Activated CD8-positive, alpha-beta memory T cell treated with anti-CD3 and anti-CD28 coated beads, Interleukin-2, amount 10 ng/mL, durations not matched to agents 7 days and 5 days (primary cell): Measurements from ENCODE around the gene MAP7D3. TPM values are rescaled to one million over a fixed set of nuclear protein-coding genes. Genes with fewer than 3 reads are reported as not detected.
"Not testable (repeated sequence)": the region's sequence is repeated elsewhere in the genome, so short reads cannot be mapped to it uniquely, and the experiment has no call there.

Experiments used
- ATAC-seq: fragments of 150-1000 bp; cut with Tn5 transposase; one replicate; pipeline ENCODE4 v1.10.0; 2021; ENCODE audit warnings: moderate library complexity
- CTCF ChIA-PET: fragments of 350-600 bp; sonication (Branson Sonifier 250); formaldehyde crosslinking; loops from one replicate; lab custom pipeline; 2021; ENCODE audit warnings: antibody characterized with exemption; lab: Charles Lee
- DNase-seq: peaks from one replicate; pipeline ENCODE4 v3.0.0-alpha.2; 2020
- H3K27ac Mint-ChIP-seq: one replicate; pipeline ENCODE4 v1.8.0; 2021; ENCODE audit warnings: mild to moderate bottlenecking, mixed read lengths
- H3K27me3 Mint-ChIP-seq: one replicate; pipeline ENCODE4 v1.8.0; 2021; ENCODE audit warnings: mixed read lengths
- H3K36me3 Mint-ChIP-seq: one replicate; pipeline ENCODE4 v1.8.0; 2021; ENCODE audit warnings: mild to moderate bottlenecking, mixed read lengths
- H3K4me1 Mint-ChIP-seq: one replicate; pipeline ENCODE4 v1.8.0; 2021; ENCODE audit warnings: mixed read lengths
- H3K4me3 Mint-ChIP-seq: one replicate; pipeline ENCODE4 v1.8.0; 2021; ENCODE audit warnings: mild to moderate bottlenecking, moderate library complexity, mixed read lengths
- H3K9me3 Mint-ChIP-seq: one replicate; pipeline ENCODE4 v1.8.0; 2022; ENCODE audit warnings: low read depth, mixed read lengths
- total RNA-seq, 2 experiments: library from RNA; stranded (reverse); gene quantifications; one replicate each; pipeline ENCODE4 v1.2.3, GENCODE V29; 2021

The MAP7D3 gene
- total RNA-seq, 2 experiments from 2014 or later, result 13.1 to 13.9 TPM

- Mint-ChIP-seq H3K9me3 (no peaks in the 10 kb centered on the region), H3K27me3 (no peaks in the 10 kb centered on the region), H3K4me1 (peaks cover 7% of the 10 kb centered on the region), H3K27ac (no peak overlapping the region), H3K4me3 (no peak overlapping the region), H3K36me3 (no peaks in the 10 kb centered on the region)
- CTCF ChIA-PET, result interaction anchor here (0.7 kb wide), 1 partner anchor 693 kb away, joined by 3 read pairs; no protein-coding TSS in a partner anchor
- ATAC-seq (no peak), DNase-seq (no peak)
These were observed 68.8 kb downstream of the MAP7D3 start for GRCh38 chrX:136182414-136182813.

GRCh38 chrX:136179133-136179532, 72.1 kb downstream of the MAP7D3 start:
- CTCF ChIA-PET, result no interaction called here
- no peak for DNase-seq
- H3K4me1 Mint-ChIP-seq, result no peaks in the 10 kb centered on the region
- no peak overlapping the region for H3K4me3 Mint-ChIP-seq
- H3K27me3 Mint-ChIP-seq, result no peaks in the 10 kb centered on the region
- no peak overlapping the region for H3K27ac Mint-ChIP-seq
- H3K9me3 Mint-ChIP-seq, result no peaks in the 10 kb centered on the region
- ATAC-seq, result no peak
- H3K36me3 Mint-ChIP-seq, result no peaks in the 10 kb centered on the region

- H3K4me1 Mint-ChIP-seq, result no peaks in the 10 kb centered on the region
- CTCF ChIA-PET, result no interaction called here
- ATAC-seq (no peak), DNase-seq (no peak)
- no peak overlapping the region for H3K4me3 Mint-ChIP-seq
- no peak overlapping the region for H3K27ac Mint-ChIP-seq
- H3K9me3 Mint-ChIP-seq, result no peaks in the 10 kb centered on the region
- no peaks in the 10 kb centered on the region for H3K27me3 Mint-ChIP-seq
- no peaks in the 10 kb centered on the region for H3K36me3 Mint-ChIP-seq
These were observed 74.8 kb downstream of the MAP7D3 start for GRCh38 chrX:136176399-136176825.

- CTCF ChIA-PET, result no interaction called here
- Mint-ChIP-seq H3K4me1 (no peaks in the 10 kb centered on the region), H3K36me3 (no peaks in the 10 kb centered on the region), H3K4me3 (no peak overlapping the region), H3K27me3 (no peaks in the 10 kb centered on the region), H3K27ac (no peak overlapping the region), H3K9me3 (no peaks in the 10 kb centered on the region)
- no peak for DNase-seq
- ATAC-seq, result no peak
These were observed 79.8 kb downstream of the MAP7D3 start for GRCh38 chrX:136171420-136171819.

GRCh38 chrX:136170139-136170800, 80.9 kb downstream of the MAP7D3 start:
- H3K9me3 Mint-ChIP-seq, result no peaks in the 10 kb centered on the region
- no peak overlapping the region for H3K27ac Mint-ChIP-seq
- no peaks in the 10 kb centered on the region for H3K36me3 Mint-ChIP-seq
- ATAC-seq (no peak), DNase-seq (no peak)
- no peaks in the 10 kb centered on the region for H3K27me3 Mint-ChIP-seq
- CTCF ChIA-PET, result no interaction called here
- H3K4me3 Mint-ChIP-seq, result no peak overlapping the region
- no peaks in the 10 kb centered on the region for H3K4me1 Mint-ChIP-seq

GRCh38 chrX:136168929-136169735, 82.1 kb downstream of the MAP7D3 start:
- ATAC-seq (no peak), DNase-seq (no peak)
- H3K36me3 Mint-ChIP-seq, result no peaks in the 10 kb centered on the region
- H3K27me3 Mint-ChIP-seq, result no peaks in the 10 kb centered on the region
- H3K9me3 Mint-ChIP-seq, result no peaks in the 10 kb centered on the region
- no peaks in the 10 kb centered on the region for H3K4me1 Mint-ChIP-seq
- CTCF ChIA-PET, result no interaction called here
- no peak overlapping the region for H3K27ac Mint-ChIP-seq
- H3K4me3 Mint-ChIP-seq, result no peak overlapping the region

- H3K36me3 Mint-ChIP-seq, ATAC-seq, H3K9me3 Mint-ChIP-seq, CTCF ChIA-PET, H3K4me3 Mint-ChIP-seq, H3K4me1 Mint-ChIP-seq, H3K27me3 Mint-ChIP-seq, H3K27ac Mint-ChIP-seq, DNase-seq: not testable (repeated sequence)
These were observed 83.2 kb downstream of the MAP7D3 start for GRCh38 chrX:136167989-136168388.

- ATAC-seq (no peak), DNase-seq (no peak)
- Mint-ChIP-seq H3K4me3 (no peak overlapping the region), H3K27ac (no peak overlapping the region), H3K36me3 (no peaks in the 10 kb centered on the region), H3K4me1 (no peaks in the 10 kb centered on the region), H3K9me3 (no peaks in the 10 kb centered on the region), H3K27me3 (no peaks in the 10 kb centered on the region)
- CTCF ChIA-PET, result interaction anchor here (1.0 to 1.4 kb wide), 3 partner anchors 31 to 138 kb away, joined by 4 to 6 read pairs (median 6); no protein-coding TSS in a partner anchor
These were observed 84.9 kb downstream of the MAP7D3 start for GRCh38 chrX:136166221-136166855.

GRCh38 chrX:136165406-136165805, 85.8 kb downstream of the MAP7D3 start:
- ATAC-seq (no peak), DNase-seq (no peak)
- no peaks in the 10 kb centered on the region for H3K27me3 Mint-ChIP-seq
- H3K4me1 Mint-ChIP-seq, result no peaks in the 10 kb centered on the region
- H3K27ac Mint-ChIP-seq, result no peak overlapping the region
- no peaks in the 10 kb centered on the region for H3K9me3 Mint-ChIP-seq
- CTCF ChIA-PET, result interaction anchor here (1.0 to 1.2 kb wide), 2 partner anchors 32 to 103 kb away, joined by 4 to 6 read pairs; no protein-coding TSS in a partner anchor
- no peak overlapping the region for H3K4me3 Mint-ChIP-seq
- no peaks in the 10 kb centered on the region for H3K36me3 Mint-ChIP-seq

- CTCF ChIA-PET, result interaction anchor here (0.9 to 4.0 kb wide), 4 partner anchors 10 to 135 kb away, joined by 3 to 29 read pairs (median 5); no protein-coding TSS in a partner anchor
These were observed 87.5 kb downstream of the MAP7D3 start for GRCh38 chrX:136163689-136164088.

More at GRCh38 chrX:136163689-136164088, 87.5 kb downstream of the MAP7D3 start:
- ATAC-seq (no peak), DNase-seq (no peak)
- H3K4me3 Mint-ChIP-seq, result no peak overlapping the region
- no peaks in the 10 kb centered on the region for H3K27me3 Mint-ChIP-seq
- H3K36me3 Mint-ChIP-seq, result no peaks in the 10 kb centered on the region
- no peaks in the 10 kb centered on the region for H3K4me1 Mint-ChIP-seq
- no peak overlapping the region for H3K27ac Mint-ChIP-seq
- no peaks in the 10 kb centered on the region for H3K9me3 Mint-ChIP-seq

Other genes starting within 250 kb of the MAP7D3 start
- gene FHL1, start 103.9 kb downstream of the MAP7D3 start, total RNA-seq, result 10 to 100 TPM; 12.4 to 15.9 TPM
- gene ADGRG4, start 49.6 kb upstream of the MAP7D3 start, total RNA-seq, result not detected
- not detected for gene BRS3, start 236.5 kb upstream of the MAP7D3 start, total RNA-seq
- gene HTATSF1, start 246.2 kb upstream of the MAP7D3 start, total RNA-seq, result 10 to 100 TPM; 74.1 to 90.9 TPM